Measurements from ENCODE around the gene MTRFR.
A peak's percentile ranks its signal among the peaks of the same experiment; 100 is the strongest.
"Not testable (repeated sequence)": the region's sequence is repeated elsewhere in the genome, so short reads cannot be mapped to it uniquely, and the experiment has no call there.

The MTRFR gene

GRCh38 chr12:123232807-123233504 lies at the start of gene MTRFR, which contains the start of gene MPHOSPH9:
Gene MTRFR (plus strand): TSS chr12:123233436. CDS start chr12:123253675, 20,239 bp downstream.
Gene MPHOSPH9 (minus strand): TSS chr12:123233141. CDS start chr12:123230364, 2,777 bp downstream.
- peak; percentile 99 to 100 for DNase-seq

GRCh38 chr12:123187637-123188036 lies 45.6 kb upstream of the MTRFR start:
- DNase-seq, result no peak

- DNase-seq, result no peak
These were observed 33.3 kb upstream of the MTRFR start for GRCh38 chr12:123199936-123200335.

- DNase-seq, result no peak
These were observed 32.8 kb upstream of the MTRFR start for GRCh38 chr12:123200414-123200813.

GRCh38 chr12:123206794-123207193 lies 26.4 kb upstream of the MTRFR start:
- DNase-seq, result not testable (repeated sequence)

- not testable (repeated sequence) for DNase-seq
These were observed 25.4 kb upstream of the MTRFR start for GRCh38 chr12:123207815-123208214.

GRCh38 chr12:123223241-123223668 lies 10.0 kb upstream of the MTRFR start:
- no peak for DNase-seq

GRCh38 chr12:123225443-123225842 lies 7.8 kb upstream of the MTRFR start:
- no peak for DNase-seq

GRCh38 chr12:123227581-123228258 lies 5.5 kb upstream of the MTRFR start:
- no peak for DNase-seq

GRCh38 chr12:123229051-123229450 lies 4.2 kb upstream of the MTRFR start:
- DNase-seq, result no peak

GRCh38 chr12:123231931-123232330 lies 1.3 kb upstream of the MTRFR start:
- no peak for DNase-seq

GRCh38 chr12:123232472-123232806 lies 797 bp upstream of the MTRFR start:
- no peak for DNase-seq

GRCh38 chr12:123233505-123234308 lies 471 bp downstream of the MTRFR start:
- no peak for DNase-seq

GRCh38 chr12:123237646-123238329 lies 4.6 kb downstream of the MTRFR start:
- peak; percentile 7 to 50 for DNase-seq

GRCh38 chr12:123238330-123238682 lies 5.1 kb downstream of the MTRFR start:
- DNase-seq, result no peak

GRCh38 chr12:123238961-123239360 lies 5.7 kb downstream of the MTRFR start:
- DNase-seq, result no peak

GRCh38 chr12:123242116-123242904 lies 9.1 kb downstream of the MTRFR start:
- DNase-seq, result peak in 1 of 2 experiments; percentile 48

- no peak for DNase-seq
These were observed 10.5 kb downstream of the MTRFR start for GRCh38 chr12:123243671-123244262.

- DNase-seq, result no peak
These were observed 12.4 kb downstream of the MTRFR start for GRCh38 chr12:123245678-123246077.

- DNase-seq, result not testable (repeated sequence)
These were observed 14.9 kb downstream of the MTRFR start for GRCh38 chr12:123248129-123248528.

GRCh38 chr12:123248996-123249741 lies 15.9 kb downstream of the MTRFR start:
- DNase-seq, result not testable (repeated sequence)
